ENCODE results near the gene INTS2. TPM values are rescaled to one million over a fixed set of nuclear protein-coding genes. Genes with fewer than 3 reads are reported as not detected.

The INTS2 gene
- polyA plus RNA-seq, 2 of the 4 experiments (the other 2 are of a cell fraction), result 14.0 to 35.0 TPM

DNA sequence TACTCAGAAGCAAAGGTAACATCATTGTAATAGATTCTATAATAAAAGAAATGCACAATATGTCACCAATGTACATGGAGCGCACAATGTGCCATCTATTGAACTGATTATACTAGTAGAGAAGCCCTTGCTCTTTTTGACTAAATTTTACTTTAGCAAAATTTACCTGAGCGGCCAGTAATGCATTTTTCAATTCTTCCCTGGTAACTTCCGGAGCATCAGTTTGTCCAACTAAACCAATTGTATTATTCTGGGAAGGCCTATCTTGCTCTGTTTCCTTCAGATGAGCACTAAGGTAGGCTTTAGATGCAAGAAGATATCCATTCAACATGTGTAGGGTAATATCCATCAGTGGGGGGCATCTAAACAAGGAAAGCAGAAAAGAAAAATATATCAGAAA is 55.7 kb downstream of the INTS2 start:
- CTCF ChIA-PET, result interaction anchor here (1.3 to 1.5 kb wide), 3 partner anchors 9 to 460 kb away, joined by 3 to 7 read pairs (median 5); partner anchors contain the start of gene BRIP1
- FAIRE-seq, result no peak

DNA sequence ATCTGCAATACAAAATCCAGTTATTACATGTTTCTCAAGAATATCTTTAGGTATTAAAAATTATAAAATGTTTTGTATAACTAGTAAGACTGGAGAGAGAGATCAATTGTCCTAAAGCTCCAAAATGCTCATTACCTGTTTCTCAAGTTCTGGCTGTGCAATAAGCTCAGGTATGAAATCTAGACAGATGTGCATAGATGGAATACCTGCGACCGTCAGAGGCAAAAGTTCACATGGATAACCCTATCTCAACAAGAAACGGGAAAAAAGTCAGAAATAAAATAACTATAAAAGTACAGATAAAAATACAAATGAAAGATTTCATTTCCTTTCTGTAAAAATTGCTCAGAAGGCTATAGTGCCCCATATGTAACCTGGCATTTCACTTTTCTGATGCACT is 58.6 kb downstream of the INTS2 start:
- DNase-seq (ENCODE audit: low read depth in 1 of 2, low spot score in 1 of 2), result no peak
- H3K27ac ChIP-seq, result no peak overlapping the region
- H3K4me2 ChIP-seq, result no peak overlapping the region
- ChIA-PET POLR2A (no interaction called here), CTCF (interaction anchor here (0.7 to 1.3 kb wide), 2 partner anchors 30 to 204 kb away, joined by 3 read pairs; no protein-coding TSS in a partner anchor)
- no peaks in the 10 kb centered on the region for H3K9me3 ChIP-seq
- no peak for TF ChIP-seq CHD4 (IDR thresholded peaks at IDR 0.05; ENCODE audit: borderline replicate concordance)
- TF ChIP-seq RARB (CRISPR knock-in tag; IDR thresholded peaks at IDR 0.05), result no peak
- TF ChIP-seq, protein P1, sequence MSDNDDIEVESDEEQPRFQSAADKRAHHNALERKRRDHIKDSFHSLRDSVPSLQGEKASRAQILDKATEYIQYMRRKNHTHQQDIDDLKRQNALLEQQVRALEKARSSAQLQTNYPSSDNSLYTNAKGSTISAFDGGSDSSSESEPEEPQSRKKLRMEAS (IDR thresholded peaks at IDR 0.05), result no peak
- no peak for TF ChIP-seq NR3C1 (IDR thresholded peaks at IDR 0.05)
- TF ChIP-seq RCOR1 (IDR thresholded peaks at IDR 0.05; ENCODE audit: low read depth, low read length), result no peak
- no peak for TF ChIP-seq PHF8 (IDR thresholded peaks at IDR 0.05; ENCODE audit: borderline replicate concordance, low read depth)
- peaks cover 4% of the 10 kb centered on the region; the same call in 2 of the 3 replicates for H3K4me1 ChIP-seq
- WGBS (ENCODE audit: missing lambda C conversion rate), result 90% methylated on average over 3 of the region's 3 CpGs
- no peak for FAIRE-seq
- H3K4me3 ChIP-seq, result no peak overlapping the region
- ATAC-seq, result no peak

More for the DNA sequence above, 55.7 kb downstream of the INTS2 start:
- POLR2A ChIA-PET, result no interaction called here
- no peak overlapping the region for H3K27ac ChIP-seq
- WGBS (ENCODE audit: missing lambda C conversion rate), result 93% methylated on average over 3 of the region's 3 CpGs
- no peak for TF ChIP-seq BHLHE40 (IDR thresholded peaks at IDR 0.05; ENCODE audit: low read depth, low read length)
- no peaks in the 10 kb centered on the region for H3K9me3 ChIP-seq
- DNase-seq (ENCODE audit: low read depth in 1 of 2, low spot score in 1 of 2) (no peak), ATAC-seq (no peak)
- no peaks in the 10 kb centered on the region for H3K4me1 ChIP-seq
- H3K4me3 ChIP-seq, result no peak overlapping the region
- no peak overlapping the region for H3K4me2 ChIP-seq

DNA sequence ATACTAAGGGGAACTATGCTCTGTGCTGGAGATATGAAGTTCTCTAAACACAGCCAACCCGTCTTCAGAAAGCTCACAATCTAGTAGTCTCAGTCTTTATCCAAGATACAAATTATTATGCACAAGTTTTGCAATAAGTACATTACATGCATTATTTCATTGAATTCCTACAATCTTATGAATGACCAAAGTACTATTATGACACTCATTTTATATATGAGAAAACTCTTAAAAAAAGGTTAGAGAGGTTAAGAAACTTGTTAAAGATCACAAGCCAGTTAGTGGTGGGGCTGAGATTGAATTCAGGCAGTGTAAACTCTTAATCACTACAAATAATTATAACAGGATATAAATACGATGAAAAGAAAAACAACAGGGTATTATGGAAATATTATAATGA is 59.7 kb downstream of the INTS2 start:
- ChIA-PET POLR2A (no interaction called here), CTCF (interaction anchor here (0.8 kb wide), 1 partner anchor 170 kb away, joined by 5 read pairs; no protein-coding TSS in a partner anchor)
- 84% methylated on average over 2 of the region's 2 CpGs for WGBS (ENCODE audit: missing lambda C conversion rate)
- Histone ChIP-seq H3K4me2 (no peak overlapping the region), H3K9me3 (no peaks in the 10 kb centered on the region), H3K4me1 (peaks cover 5% of the 10 kb centered on the region; the same call in 2 of the 3 replicates), H3K27ac (no peak overlapping the region), H3K4me3 (no peak overlapping the region)
- ATAC-seq (no peak), DNase-seq (ENCODE audit: low read depth in 1 of 2, low spot score in 1 of 2) (no peak), FAIRE-seq (no peak)
- TF ChIP-seq, protein P2, sequence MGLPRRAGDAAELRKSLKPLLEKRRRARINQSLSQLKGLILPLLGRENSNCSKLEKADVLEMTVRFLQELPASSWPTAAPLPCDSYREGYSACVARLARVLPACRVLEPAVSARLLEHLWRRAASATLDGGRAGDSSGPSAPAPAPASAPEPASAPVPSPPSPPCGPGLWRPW (IDR thresholded peaks at IDR 0.05), result no peak
- TF ChIP-seq, protein P3, sequence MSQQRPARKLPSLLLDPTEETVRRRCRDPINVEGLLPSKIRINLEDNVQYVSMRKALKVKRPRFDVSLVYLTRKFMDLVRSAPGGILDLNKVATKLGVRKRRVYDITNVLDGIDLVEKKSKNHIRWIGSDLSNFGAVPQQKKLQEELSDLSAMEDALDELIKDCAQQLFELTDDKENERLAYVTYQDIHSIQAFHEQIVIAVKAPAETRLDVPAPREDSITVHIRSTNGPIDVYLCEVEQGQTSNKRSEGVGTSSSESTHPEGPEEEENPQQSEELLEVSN (IDR thresholded peaks at IDR 0.05; ENCODE audit: borderline replicate concordance, low read depth), result no peak
- TF ChIP-seq MAZ (IDR thresholded peaks at IDR 0.05; ENCODE audit: borderline replicate concordance, low read depth, low read length) (no peak), MAFK (IDR thresholded peaks at IDR 0.05; ENCODE audit: partially characterized antibody) (no peak), KDM1A (IDR thresholded peaks at IDR 0.05; ENCODE audit: low read depth) (no peak), EHF (CRISPR knock-in tag; IDR thresholded peaks at IDR 0.05) (no peak), RNF2 (IDR thresholded peaks at IDR 0.05; ENCODE audit: borderline replicate concordance, low read depth) (no peak), NFE2L2 (conservative IDR thresholded peaks at IDR 0.05; ENCODE audit: low read length) (no peak), HOXB13 (CRISPR knock-in tag; IDR thresholded peaks at IDR 0.05; ENCODE audit: low read depth) (no peak), CBX2 (IDR thresholded peaks at IDR 0.05; ENCODE audit: borderline replicate concordance, low read depth) (no peak), RARB (CRISPR knock-in tag; IDR thresholded peaks at IDR 0.05) (no peak), ZC3H11A (IDR thresholded peaks at IDR 0.05) (no peak), MYC (IDR thresholded peaks at IDR 0.05; ENCODE audit: borderline replicate concordance, low read length) (no peak), ESRRA (IDR thresholded peaks at IDR 0.05; ENCODE audit: borderline replicate concordance, low read length) (no peak), JUN (IDR thresholded peaks at IDR 0.05) (no peak), SREBF2 (IDR thresholded peaks at IDR 0.05) (no peak), HOXA7 (CRISPR knock-in tag; IDR thresholded peaks at IDR 0.05) (no peak), FOXS1 (CRISPR knock-in tag; IDR thresholded peaks at IDR 0.05) (no peak)
- TF ChIP-seq, protein P4, sequence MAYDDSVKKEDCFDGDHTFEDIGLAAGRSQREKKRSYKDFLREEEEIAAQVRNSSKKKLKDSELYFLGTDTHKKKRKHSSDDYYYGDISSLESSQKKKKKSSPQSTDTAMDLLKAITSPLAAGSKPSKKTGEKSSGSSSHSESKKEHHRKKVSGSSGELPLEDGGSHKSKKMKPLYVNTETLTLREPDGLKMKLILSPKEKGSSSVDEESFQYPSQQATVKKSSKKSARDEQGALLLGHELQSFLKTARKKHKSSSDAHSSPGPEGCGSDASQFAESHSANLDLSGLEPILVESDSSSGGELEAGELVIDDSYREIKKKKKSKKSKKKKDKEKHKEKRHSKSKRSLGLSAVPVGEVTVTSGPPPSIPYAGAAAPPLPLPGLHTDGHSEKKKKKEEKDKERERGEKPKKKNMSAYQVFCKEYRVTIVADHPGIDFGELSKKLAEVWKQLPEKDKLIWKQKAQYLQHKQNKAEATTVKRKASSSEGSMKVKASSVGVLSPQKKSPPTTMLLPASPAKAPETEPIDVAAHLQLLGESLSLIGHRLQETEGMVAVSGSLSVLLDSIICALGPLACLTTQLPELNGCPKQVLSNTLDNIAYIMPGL (CRISPR knock-in tag; IDR thresholded peaks at IDR 0.05; ENCODE audit: borderline replicate concordance), result no peak
- TF ChIP-seq, protein P5, sequence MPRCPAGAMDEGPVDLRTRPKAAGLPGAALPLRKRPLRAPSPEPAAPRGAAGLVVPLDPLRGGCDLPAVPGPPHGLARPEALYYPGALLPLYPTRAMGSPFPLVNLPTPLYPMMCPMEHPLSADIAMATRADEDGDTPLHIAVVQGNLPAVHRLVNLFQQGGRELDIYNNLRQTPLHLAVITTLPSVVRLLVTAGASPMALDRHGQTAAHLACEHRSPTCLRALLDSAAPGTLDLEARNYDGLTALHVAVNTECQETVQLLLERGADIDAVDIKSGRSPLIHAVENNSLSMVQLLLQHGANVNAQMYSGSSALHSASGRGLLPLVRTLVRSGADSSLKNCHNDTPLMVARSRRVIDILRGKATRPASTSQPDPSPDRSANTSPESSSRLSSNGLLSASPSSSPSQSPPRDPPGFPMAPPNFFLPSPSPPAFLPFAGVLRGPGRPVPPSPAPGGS (IDR thresholded peaks at IDR 0.05), result no peak
